PC-3 (cell line): ENCODE results near the gene NDOR1. TPM values are rescaled to one million over a fixed set of nuclear protein-coding genes. Genes with fewer than 3 reads are reported as not detected.

Experiments
- ATAC-seq: fragments of 200-7000 bp; cut with Tn5 transposase; 2 replicates; pipeline ENCODE4 v1.9.1; 2020; ENCODE audit warnings: mild to moderate bottlenecking, moderate library complexity
- BruUV-seq: library from RNA; stranded (reverse); fragments of 400-500 nt; replicated peaks from 2 replicates; lab custom pipeline; 2021; lab: Mats Ljungman, UMichigan
- CTCF ChIA-PET: fragments of 300-600 bp; sonication (Branson Sonifier 250); formaldehyde crosslinking; loops from one replicate; lab custom pipeline; 2022; ENCODE audit warnings: antibody characterized with exemption; lab: Charles Lee
- POLR2A ChIA-PET: fragments of 300-600 bp; sonication (Branson Sonifier 250); formaldehyde crosslinking; loops from one replicate; lab custom pipeline; 2022; ENCODE audit warnings: antibody characterized with exemption; ENCODE audit not compliant: unreplicated experiment; lab: Charles Lee
- DNase-seq: peaks from one replicate; pipeline ENCODE4 v3.0.0-alpha.2; 2015
- H2AFZ ChIP-seq: fragments of 300-600 bp; sonication (generic); 2 replicates; pipeline ENCODE4 v1.6.0; 2016; ENCODE audit warnings: antibody characterized with exemption, low read length
- H3F3A ChIP-seq: fragments of 300-600 bp; sonication (generic); one replicate; pipeline ENCODE4 v1.6.0; 2017; ENCODE audit warnings: antibody characterized with exemption, low read length, control low read depth, mild to moderate bottlenecking; ENCODE audit not compliant: unreplicated experiment
- H3K27ac ChIP-seq: fragments of 300-600 bp; sonication (generic); 2 replicates; pipeline ENCODE4 v1.5.1; 2016; ENCODE audit warnings: mild to moderate bottlenecking, low read length
- H3K27me3 ChIP-seq: fragments of 300-600 bp; sonication (generic); 2 replicates; pipeline ENCODE4 v1.6.1; 2016; ENCODE audit warnings: low read length, mixed read lengths
- H3K36me3 ChIP-seq: fragments of 300-600 bp; sonication (generic); 2 replicates; pipeline ENCODE4 v1.6.1; 2016; ENCODE audit warnings: low read depth, mixed run types, low read length, mixed read lengths
- H3K4me1 ChIP-seq: fragments of 300-600 bp; sonication (generic); 2 replicates; pipeline ENCODE4 v1.5.1; 2016; ENCODE audit warnings: low read length; ENCODE audit not compliant: insufficient read depth
- H3K4me2 ChIP-seq: fragments of 300-600 bp; sonication (generic); 2 replicates; pipeline ENCODE4 v1.6.0; 2016; ENCODE audit warnings: low read length
- H3K4me3 ChIP-seq: fragments of 300-600 bp; sonication (generic); 2 replicates; pipeline ENCODE4 v1.5.1; 2016; ENCODE audit warnings: mild to moderate bottlenecking, low read length, mixed read lengths
- H3K79me2 ChIP-seq: fragments of 300-600 bp; sonication (generic); 2 replicates; pipeline ENCODE4 v1.6.1; 2017; ENCODE audit warnings: low read length, mixed read lengths
- H3K9ac ChIP-seq: fragments of 300-600 bp; sonication (generic); 2 replicates; pipeline ENCODE4 v1.6.0; 2016; ENCODE audit warnings: mild to moderate bottlenecking, low read length
- H3K9me2 ChIP-seq: fragments of 300-600 bp; sonication (generic); replicated peaks from 2 replicates; pipeline ENCODE4 v1.6.1; 2016; ENCODE audit warnings: mixed run types, low read length, mixed read lengths
- H3K9me3 ChIP-seq: fragments of 300-600 bp; sonication (generic); 2 replicates; pipeline ENCODE4 v1.6.1; 2016; ENCODE audit warnings: low read length, mixed read lengths
- H4K20me1 ChIP-seq: fragments of 300-600 bp; sonication (generic); 2 replicates; pipeline ENCODE4 v1.6.1; 2016; ENCODE audit warnings: low read length, mixed read lengths
- CTCF ChIP-seq: fragments of 300-600 bp; sonication (generic); conservative IDR thresholded peaks from 2 replicates; pipeline ENCODE4 v1.5.1; 2017; ENCODE audit warnings: antibody characterized with exemption, low read depth, mild to moderate bottlenecking, low read length
- EZH2 ChIP-seq: fragments of 300-600 bp; sonication (generic); IDR thresholded peaks from one replicate; pipeline ENCODE4 v1.6.1; 2017; ENCODE audit warnings: antibody characterized with exemption, mild to moderate bottlenecking, low read length; ENCODE audit not compliant: unreplicated experiment
- EZH2phosphoT487 ChIP-seq: fragments of 300-600 bp; sonication (generic); IDR thresholded peaks from 2 replicates; pipeline ENCODE4 v1.6.1; 2018; ENCODE audit warnings: mild to moderate bottlenecking, antibody characterized with exemption, low read length, borderline replicate concordance
- intact Hi-C: fragments of 100-400 bp; cut with micrococcal nuclease; formaldehyde crosslinking; loops from 2 replicates; pipeline ENCODE4 v1.9.0; 2023
- total RNA-seq: library from RNA; depleted of rRNA; stranded (reverse); fragments of >200 nt; gene quantifications from 2 replicates; pipeline ENCODE4 v1.2.3, GENCODE V29; 2014

The NDOR1 gene
- total RNA-seq, 1 experiment from 2014 or later = 25.7 TPM

GRCh38 chr9:137224830-137225694, 19.6 kb downstream of the NDOR1 start, which contains the start of gene CYSRT1:
Gene CYSRT1, plus strand, starts transcription at chr9:137225174. Its CDS starts 448 bp downstream, at chr9:137225622.
- CTCF ChIA-PET = no interaction called here
- Histone ChIP-seq H3K9me3 (no peaks in the 10 kb centered on the region), H3K36me3 (no peaks in the 10 kb centered on the region), H4K20me1 (no peaks in the 10 kb centered on the region), H3K9me2 (no peaks in the 10 kb centered on the region), H3K4me3 (peak within 1 kb of the TSS; percentile 88), H3K9ac (peak within 1 kb of the TSS; percentile 97), H3K4me1 (peaks cover 40% of the 10 kb centered on the region), H3K4me2 (peak within 1 kb of the TSS; percentile 99), H3K27ac (peak within 1 kb of the TSS; percentile 99), H3F3A (peaks cover 2% of the 10 kb centered on the region), H2AFZ (no peak within 1 kb of the TSS; the same call in 1 of the 2 replicates), H3K27me3 (no peaks in the 10 kb centered on the region), H3K79me2 (peaks cover 19% of the 10 kb centered on the region)
- no peak for DNase-seq
- POLR2A ChIA-PET = interaction anchor here (0.6 kb wide), 1 partner anchor 35 kb away, joined by 8 read pairs; no protein-coding TSS in a partner anchor
- intact Hi-C loops = loop anchor here (5.0 kb wide), 2 partner anchors 38 to 108 kb away; partner anchors contain the start of genes ANAPC2 and SSNA1
- BruUV-seq = no TSS peak
- TF ChIP-seq EZH2 (no peak), CTCF (no peak), EZH2phosphoT487 (no peak)
- no peak for ATAC-seq

- Histone ChIP-seq H2AFZ (no peak overlapping the region), H3K9me3 (no peaks in the 10 kb centered on the region), H3K36me3 (no peaks in the 10 kb centered on the region), H3F3A (peaks cover 2% of the 10 kb centered on the region), H3K4me3 (peak overlapping the region; percentile 59), H3K4me2 (peak overlapping the region; percentile 88), H3K9ac (peak overlapping the region; percentile 67), H3K27me3 (no peaks in the 10 kb centered on the region), H3K27ac (peak overlapping the region; percentile 99), H4K20me1 (no peaks in the 10 kb centered on the region), H3K79me2 (peaks cover 19% of the 10 kb centered on the region), H3K4me1 (peaks cover 40% of the 10 kb centered on the region), H3K9me2 (no peaks in the 10 kb centered on the region)
- ChIA-PET POLR2A (interaction anchor here (0.6 kb wide), 1 partner anchor 35 kb away, joined by 8 read pairs; no protein-coding TSS in a partner anchor), CTCF (no interaction called here)
- no TSS peak for BruUV-seq
- DNase-seq (no peak), ATAC-seq (no peak)
- intact Hi-C loops = loop anchor here (5.0 kb wide), 2 partner anchors 39 to 109 kb away; partner anchors contain the start of genes ANAPC2 and SSNA1
- no peak for TF ChIP-seq EZH2
- TF ChIP-seq CTCF = no peak
- TF ChIP-seq EZH2phosphoT487 = no peak
Measured at GRCh38 chr9:137225699-137226331, 20.3 kb downstream of the NDOR1 start.
